Stimulated activated CD8-positive, alpha-beta memory T cell treated with anti-CD3 and anti-CD28 coated beads, Interleukin-15, amount 100 ng/mL, for 1 hour (primary cell): Measurements from ENCODE around the gene SLC2A6.

Source experiments
- DNase-seq: peaks from one replicate; pipeline ENCODE4 v3.0.0-alpha.2; 2020; ENCODE audit warnings: low read depth

SLC2A6 gene

DNA sequence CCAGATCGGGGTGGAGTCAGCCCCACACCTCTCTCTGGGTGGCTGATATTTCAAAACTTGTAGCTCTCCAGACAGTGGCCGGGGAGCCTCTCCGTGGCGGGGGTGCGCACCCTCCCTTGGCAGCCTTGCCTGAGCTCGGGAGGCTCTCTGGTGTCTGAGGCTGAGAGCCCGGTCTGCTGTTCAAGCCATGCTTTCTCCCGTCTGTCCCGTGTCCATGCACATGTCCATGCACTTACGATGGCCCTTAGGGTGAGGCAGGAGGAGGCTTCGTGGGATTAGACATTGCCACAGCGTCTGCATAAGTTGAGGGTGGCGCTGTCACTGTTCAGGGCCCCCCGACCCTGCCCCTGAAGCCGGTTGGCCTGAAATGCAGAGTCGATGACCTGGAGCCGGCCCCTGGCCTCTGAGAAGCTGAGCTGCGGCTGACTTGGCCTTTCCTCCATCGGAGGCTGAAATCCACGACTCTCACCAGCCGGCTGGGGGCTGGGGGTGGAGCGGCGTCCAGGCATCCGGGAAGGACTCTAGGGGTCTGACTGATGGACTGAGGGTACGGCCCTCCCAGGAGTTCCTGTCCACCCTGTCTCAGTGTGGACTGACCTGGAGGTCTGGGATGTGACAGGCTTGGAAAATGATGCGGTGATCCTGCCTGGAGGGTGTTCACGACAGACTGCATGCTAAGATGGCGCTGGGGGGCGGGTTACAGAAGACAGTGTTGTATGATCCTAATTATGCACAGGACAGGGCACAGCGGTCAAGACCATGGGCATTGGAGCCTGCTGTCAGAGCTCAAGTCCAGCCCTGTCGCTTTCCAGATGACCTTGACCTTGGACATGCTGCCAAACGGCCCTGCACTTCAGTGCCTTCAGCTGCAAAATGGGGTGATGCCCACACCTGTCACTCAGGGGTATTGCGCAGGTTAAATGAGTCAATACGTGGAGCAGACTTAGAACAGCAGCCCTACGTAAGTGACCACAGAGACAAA is 18.3 kb upstream of the SLC2A6 start:
- no peak for DNase-seq

DNA sequence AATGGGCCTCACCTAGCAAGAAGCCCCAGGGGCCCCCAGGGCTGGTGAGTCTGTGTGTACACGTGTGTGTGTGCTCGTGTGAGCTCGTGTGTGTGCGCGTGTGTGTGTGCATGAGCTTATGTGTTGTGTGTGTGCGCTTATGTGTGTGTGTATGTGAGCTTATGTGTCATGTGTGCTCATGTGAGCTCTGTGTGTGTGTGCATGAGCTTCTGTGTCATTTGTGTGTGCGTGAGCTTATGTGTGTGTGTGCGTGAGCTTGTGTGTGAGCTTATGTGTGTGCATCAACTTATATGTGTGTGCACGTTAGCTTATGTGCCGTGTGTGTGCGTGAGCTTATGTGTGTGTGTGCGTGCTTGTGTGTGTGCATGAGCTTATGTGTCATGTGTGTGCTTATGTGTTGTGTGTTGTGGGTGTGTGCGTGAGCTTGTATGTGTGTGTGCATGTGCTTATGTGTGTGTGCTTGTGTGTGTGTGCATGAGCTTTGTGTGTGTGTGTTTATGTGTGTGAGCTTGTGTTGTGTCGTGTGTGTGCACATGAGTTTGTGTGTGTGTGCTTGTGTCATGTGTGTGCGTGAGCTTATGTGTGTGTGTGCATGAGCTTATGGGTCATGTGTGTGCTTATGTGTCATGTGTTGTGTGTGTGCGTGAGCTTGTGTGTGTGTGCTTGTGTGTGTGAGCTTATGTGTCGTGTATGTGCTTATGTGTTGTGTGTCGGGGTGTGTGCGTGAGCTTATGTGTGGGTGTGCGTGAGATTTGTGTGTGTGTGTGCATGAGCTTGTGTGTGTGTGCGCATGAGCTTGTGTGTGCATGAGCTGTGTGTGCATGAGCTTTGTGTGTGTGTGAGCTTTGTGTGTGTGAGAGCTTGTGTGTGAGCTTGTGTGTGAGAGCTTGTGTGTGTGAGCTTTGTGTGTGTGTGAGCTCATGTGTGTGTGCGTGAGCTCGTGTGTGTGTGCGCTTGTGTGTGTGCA is 16.7 kb upstream of the SLC2A6 start:
- DNase-seq, result no peak

DNA sequence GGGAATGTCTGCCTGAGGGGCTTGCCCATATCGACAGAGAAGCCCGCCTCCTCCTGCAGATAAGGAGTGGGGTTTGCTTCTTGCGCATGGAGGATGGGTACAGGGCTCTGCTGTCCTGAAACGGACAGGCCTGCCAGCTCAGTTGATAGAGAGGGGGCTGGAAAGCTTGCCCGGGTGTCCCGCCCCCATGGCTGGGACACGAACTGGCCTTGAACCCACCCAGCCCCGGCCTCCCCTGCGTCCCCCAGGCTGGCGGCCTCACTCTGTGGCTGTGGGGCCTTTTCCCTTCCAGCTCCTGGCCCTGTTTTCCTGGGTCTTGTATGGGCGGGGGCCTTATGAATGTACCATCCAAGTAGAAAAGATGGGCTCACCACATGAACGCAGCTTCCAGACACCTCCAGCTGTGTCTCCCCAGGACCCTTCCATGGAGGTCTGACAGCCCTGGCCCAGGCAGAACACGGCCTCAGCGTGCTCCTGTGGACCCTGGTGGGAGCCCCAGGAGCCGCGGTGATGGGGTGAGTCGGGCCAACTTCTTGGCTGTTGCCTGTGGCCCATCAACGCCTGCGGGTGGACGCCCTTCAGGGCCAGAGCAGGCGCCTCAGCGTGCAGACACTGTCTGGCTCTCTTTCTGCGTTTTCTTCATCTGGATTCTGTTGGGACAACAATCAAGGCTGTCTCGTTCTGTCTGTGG is 15.9 kb upstream of the SLC2A6 start:
- DNase-seq, result no peak

DNA sequence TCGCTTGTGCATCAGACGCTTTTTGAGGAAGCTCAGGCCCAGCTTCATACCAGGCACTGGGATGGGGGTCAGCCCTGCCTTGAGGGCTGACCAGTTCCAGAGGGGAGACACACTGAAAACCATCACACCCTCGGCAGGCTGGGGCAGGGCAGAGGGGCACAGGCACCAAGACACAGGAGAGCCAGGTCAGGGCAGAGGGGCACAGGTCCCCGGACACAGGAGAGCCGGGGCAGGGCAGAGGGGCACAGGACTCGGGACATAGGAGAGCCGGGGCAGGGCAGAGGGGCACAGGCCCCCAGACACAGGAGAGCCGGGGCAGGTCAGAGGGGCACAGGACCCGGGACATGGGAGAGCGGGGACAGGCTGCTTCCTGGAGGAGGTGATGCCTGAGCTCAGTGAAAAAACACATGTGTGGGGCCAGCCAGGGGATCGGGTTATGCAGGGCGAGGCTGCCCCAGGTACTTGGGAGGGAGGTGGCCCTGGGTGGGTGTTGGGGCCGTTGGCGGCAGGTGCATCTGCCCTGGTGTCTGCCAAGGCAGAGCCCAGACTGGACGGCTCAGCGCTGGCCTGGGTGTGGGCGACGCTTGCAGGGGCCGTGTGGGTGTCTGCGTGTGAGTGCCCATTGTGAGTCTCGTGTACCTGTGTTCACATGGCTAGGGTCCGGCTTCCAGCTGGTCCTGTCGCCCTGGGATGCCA is 15.1 kb upstream of the SLC2A6 start:
- no peak for DNase-seq

DNA sequence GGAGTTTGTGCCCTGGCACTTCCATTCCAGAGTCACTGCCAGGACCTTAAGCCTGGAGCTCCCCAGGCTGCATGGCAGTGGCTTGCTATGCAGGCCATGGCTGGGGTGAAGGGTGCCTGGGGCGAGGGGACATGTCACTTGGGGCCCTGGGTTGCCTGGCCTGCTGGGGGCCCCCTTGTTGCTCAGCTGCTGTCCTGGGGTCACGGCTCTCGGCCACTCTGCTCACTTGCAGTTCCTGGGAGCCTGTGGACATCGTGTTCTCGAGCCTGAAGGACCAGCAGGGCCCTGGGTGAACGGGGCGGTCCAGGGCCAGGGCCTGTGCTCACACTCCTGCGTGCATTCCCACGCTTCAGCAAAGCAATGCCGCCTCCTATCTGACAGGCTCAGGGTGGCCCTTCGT is 14.5 kb upstream of the SLC2A6 start:
- no peak for DNase-seq

DNA sequence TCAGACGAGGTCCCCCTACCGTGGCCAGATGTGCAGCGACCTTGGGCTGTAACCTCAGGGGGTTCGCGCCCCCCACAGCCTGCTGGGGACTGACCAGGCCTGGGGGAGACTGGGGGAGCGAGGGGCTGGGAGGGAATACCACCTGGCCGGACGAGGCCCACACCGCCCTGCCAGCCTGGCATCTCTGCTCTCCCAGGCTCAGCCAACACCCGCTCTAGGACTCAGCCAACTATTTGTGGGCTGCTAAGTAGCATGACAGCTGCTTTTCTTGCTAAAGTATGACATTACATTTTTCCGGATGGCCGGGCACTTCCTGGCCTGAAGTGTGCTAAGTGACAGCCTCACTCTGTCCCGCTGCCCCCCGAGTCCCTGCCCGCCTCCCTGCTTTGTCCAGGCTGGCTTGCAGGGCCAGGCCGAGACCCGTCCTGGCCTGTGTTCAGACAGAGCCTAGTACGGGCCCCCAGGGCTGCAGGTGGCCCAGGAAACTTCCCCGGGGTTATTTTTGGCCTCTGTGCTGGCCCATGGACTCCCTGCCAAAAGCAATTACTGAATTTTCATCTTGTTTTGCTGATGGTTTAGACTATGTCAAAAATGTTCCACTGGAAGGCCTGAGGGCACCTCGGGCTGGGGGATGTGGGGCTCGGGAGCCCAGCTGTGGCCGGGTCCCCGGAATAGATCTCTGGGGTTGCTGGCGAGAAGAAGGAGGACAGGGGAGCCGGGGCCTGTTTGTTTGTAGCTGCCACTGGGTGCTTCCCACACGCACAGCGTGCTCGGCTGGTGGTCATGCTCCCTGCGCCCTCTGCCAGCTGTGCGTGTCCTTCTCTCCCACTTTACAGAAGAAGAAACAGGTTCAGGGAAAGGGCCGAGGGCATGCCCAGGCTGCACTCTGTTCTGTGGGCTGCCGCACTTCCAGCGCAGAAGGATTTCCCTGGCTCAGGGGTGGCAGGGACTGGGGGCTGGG is 13.4 kb upstream of the SLC2A6 start:
- no peak for DNase-seq

DNA sequence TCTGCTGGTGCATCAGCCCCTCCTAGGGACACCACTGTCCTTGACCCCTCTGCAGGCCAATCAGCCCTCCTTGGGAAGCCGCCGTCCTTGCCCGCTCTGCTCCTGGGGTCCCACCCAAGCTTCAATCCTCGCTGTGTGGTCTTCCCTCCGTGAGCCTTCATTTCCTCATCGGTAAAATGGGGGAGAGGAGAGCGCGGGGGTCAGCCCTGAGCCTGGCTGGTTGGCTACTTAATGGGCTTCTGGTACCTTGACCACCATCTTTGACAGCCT is 12.7 kb upstream of the SLC2A6 start:
- no peak for DNase-seq

DNA sequence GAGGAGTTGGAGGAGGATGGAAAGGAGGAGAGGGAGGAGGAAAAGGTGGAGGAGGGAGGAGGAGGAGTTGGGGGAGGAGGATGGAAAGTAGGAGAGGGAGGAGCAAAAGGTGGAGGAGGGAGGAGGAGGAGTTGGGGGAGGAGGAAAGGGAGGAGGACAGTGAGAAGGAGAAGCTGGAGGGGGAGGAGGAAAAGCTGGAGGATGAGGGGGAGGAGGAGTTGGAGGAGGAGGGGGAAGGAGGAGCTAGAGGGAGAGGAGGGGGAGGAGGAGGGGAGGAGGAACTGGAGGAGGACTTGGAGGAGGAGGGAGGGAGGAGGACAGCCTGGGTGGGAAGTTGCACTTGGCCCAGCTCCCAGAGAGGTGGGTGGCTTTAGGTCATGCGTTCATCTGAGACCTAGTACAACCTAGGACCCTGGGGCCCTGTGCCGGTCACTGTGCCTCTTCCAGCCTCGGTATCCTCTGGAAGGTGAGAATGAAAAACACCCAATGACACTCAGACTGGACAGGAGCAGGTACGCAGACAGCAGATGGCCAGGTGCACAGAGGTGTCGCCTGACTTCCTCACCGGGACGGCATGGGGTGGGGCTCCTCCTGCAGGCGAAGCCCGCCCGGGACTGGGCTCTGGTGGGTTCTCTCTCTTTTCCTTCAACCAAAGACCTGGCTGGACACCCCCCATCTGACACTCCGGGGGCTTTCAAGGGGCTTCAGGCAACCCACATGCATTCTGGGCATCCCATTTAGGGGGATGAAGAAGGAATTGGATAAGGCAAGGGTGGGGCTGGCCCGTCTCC is 12.2 kb upstream of the SLC2A6 start:
- no peak for DNase-seq

DNA sequence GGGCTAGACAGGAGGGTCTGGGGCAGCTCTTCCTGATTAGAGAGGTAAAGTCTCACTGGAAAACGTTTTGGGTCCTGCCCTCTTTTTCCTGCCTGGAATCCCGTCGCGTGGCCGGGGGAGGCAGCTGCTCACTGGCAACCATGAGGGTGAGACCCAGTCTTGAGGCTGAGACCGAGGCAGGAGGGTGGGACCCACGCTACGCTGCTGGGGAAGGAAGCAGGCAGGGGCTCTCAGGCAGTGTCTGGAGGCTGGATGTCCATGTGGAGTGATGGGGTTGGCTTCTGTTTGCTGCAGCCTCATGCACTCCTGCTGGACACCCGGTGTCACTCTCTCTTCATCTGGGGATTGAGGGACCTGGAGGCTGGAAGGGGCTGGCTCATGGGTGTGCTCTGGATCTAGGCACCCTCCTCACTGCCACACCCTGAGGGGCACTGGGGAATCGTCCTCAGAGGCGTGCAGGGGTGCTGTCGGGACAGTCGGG is 11.3 kb upstream of the SLC2A6 start:
- no peak for DNase-seq

DNA sequence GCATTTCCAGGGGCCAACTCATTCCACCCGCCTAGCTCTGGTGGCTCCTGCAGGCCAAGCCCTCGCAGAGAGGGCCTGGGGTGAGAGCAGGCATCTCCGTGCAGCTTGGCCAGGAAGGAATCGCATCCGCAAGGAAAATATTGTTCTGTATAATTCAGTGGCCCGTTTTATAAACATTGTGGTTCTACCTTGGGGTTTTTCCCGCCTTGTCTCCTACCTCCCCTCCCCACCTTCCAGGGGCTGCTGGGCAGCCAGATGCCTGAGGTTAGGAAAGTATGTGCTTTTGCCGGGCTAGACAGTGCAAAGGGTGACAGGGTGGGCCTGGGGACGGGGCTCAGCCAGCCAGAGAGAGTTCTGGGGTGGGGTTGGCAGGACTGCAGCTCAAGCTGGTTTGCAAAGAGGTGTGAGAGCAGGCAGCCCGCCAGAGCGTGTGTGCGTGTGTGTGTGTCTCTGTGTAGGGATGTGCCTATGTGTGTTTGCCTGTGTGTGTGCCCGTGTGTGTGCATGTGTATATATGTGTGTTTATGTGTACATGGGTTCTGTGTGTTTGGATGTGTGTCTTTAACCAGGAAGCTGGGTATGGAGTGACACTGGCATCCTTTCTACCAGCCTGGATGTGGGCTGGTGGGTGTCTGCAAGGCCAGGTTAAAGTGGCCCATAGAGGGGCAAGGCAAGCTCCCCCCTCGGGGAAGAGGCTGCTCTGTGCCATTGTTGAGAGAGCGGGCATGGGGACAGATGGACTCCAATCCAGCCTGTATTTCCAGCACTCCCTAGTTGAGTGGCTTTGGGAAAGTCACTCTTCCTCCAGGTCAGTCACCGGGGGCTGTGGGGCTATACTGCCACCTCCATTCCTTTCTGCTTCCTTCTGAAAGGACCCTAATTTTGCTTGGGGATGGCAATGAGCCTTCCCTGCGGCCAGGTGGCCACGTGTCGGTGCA is 10.6 kb upstream of the SLC2A6 start:
- DNase-seq, result no peak

DNA sequence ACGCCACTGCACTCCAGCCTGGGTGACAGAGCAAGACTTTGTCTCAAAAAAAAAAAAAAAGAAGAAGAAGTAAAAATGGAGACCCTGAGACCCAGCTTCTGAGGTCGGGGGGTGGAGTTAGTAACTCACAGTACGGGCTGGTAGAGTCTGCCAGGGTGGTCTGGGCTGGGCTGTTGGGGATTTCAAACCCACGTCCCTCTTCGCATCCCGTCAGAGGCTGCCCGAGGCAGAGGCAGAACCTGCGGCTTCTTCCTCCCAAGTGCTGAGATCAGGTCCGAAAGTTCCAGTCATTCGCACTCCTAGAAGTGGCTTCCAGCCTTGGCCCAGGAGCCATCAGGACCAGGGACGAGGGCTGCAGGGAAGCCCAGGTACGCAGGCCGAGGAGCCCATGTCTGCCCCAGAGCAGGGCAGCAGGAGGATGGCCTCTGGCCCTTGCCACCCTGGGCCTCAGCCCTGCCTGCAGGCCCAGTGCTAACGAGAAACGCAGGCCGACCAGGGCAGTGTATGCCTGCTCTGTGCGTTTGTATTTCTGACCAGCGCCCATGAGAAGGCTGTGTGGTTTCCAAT is 9.9 kb upstream of the SLC2A6 start:
- no peak for DNase-seq

DNA sequence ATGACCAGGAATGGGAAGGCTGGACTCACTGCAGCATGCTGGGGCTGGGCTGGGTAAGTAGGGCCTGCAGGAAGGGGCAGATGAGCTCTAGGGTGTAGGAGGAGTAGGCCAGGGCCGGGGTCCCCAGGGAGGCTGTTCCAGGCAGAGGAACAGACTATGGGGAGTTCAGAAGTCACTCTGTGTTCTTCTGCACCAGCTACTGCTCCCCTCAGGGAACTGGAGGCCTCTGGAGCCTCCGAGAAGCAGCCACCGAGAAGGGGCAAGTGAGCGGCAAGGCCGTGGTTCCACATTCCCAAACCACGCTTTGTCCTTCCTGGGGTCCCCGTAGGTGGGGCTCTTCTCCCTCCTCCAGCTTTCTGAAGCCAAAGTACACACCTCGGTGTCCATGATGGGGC is 8.4 kb upstream of the SLC2A6 start:
- no peak for DNase-seq

DNA sequence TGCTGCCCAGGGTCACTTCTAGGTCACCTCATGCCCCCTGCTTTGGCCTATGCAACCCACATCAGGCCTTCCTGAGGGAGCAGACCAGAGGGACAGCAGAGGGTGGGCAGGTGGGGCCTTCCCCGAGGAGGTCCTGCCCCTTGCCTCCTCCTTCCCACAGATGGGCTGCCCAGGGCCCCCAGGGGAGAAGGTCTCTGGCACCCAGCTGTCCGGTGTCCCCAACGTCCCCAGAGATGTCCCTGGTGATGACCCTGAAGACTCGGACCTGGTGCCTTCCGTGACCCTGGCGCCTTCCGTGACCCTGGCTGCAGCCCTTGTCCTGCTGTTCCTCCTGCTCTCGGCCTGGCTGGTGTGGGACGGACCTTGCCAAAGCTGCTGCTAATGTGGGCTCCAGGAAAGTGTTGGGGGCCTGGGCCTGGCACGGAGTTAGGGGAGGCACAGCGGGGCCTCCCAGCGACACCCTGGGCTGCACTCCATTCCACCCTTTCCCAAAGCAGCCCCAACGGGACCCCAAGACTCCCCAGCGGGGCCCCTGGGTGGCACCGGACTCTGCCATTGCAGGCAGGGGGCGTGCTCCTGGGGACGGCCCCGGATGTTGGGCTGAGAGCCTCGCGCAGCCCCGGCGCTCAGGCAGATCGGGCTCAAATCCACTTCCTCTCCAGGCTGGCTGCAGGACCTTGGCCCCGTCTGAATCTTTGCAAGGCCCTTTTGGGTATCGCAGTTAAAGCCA is 6.8 kb upstream of the SLC2A6 start:
- no peak for DNase-seq

DNA sequence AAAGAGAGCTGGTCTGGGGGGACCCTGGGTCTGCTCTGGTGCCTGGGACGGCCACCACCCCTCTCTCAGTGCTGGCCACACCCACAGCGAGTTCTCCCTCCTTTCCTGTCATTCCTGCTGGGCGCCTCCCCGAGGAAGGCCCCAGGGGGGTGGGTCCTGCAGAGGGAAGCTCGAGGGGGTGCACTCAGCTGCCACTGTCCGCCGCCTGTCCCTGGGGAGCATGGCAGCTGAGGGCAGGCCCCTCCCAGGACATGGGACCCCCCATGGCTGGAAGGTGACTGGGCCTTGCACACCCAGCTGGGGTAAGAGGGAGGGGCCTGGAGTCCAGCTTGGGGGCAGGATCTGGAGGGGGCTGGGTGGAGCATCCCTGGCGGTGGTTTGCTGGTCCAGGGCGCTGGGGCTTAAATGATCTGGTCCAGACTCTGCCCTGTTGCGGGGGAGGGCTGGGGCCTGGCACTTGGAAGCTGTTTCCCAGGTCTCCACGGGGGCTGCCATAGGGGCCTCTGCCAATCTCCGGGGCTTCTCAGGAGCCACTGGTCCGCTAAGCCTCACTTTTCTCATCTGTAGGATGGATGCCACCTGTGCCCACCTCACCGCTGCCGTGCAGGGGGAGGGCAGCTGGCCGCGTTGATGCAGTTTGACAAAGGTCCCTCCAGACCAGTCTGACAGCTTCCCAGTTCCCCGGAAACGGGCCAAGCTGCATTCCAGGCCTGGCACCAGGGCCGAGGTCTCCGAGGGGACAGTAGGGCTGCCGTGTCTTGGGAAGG is 6.0 kb upstream of the SLC2A6 start:
- DNase-seq, result no peak

DNA sequence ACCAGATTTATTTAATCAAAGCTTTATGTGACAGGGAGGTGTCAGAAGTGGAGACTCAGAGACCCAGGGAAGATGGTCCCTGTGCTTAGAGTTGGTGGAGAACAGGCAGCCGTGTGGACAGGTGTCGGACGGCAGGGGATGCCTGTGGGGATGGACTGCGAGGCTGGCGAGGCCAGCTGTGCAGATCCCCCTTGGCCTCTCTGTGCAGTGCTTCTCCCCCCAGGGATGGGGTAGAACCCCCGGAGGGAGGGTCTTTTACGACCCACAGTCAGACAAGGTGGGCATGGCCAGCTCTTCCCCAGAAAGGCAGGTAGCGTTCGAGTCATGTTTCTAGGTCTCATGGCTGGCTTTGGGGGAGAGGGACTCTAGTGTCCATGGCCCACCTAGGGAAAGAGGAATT is 4.7 kb upstream of the SLC2A6 start:
- no peak for DNase-seq

DNA sequence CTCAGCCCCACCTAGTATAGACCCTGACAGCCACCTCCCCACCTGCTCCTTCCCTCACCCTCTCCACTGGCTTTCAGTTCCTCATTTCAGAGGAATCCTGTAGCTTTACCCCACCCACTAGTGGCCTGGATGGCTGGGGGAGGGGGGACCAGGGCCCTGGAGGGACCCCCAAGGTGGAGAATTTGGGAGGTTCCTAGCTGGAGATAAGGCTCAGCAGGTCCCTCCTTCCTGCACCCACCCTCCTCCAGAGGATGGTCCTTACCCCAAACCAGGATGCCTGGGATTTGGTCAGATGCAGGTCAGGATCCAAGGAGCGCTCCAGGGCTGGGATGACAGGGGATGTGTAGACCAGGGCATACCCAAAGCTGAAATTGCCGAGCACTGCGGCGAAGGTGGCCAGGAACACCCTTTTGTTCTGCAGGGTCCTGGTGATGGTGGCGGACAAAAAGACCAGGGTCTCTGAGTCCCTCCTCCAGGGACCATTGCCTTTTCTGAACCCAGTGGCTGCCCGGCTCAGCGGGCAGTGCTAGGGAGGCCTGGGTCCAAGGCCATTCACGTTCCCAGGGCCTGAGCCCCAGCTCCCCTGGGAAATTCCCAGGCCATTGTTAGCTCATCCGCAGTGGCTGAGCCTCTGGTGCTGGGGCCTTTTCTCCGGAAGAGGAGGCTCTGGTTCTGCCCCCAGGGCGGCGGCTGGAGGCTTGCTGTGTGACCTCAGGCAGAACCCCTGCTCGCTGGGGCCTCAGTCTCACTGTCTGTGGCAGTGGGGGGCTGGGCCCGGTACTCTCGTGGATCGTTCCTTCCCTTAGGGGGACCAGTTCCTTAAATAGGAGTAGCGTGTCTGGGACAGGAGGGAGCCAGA is 678 bp downstream of the SLC2A6 start:
- no peak for DNase-seq
